ENCODE results near the gene ENO2. TPM values are rescaled to one million over a fixed set of nuclear protein-coding genes. Genes with fewer than 3 reads are reported as not detected.

The ENO2 gene
- total and polyA plus RNA-seq, 2 experiments from 2014 or later = 43.5 to 53.5 TPM

DNA sequence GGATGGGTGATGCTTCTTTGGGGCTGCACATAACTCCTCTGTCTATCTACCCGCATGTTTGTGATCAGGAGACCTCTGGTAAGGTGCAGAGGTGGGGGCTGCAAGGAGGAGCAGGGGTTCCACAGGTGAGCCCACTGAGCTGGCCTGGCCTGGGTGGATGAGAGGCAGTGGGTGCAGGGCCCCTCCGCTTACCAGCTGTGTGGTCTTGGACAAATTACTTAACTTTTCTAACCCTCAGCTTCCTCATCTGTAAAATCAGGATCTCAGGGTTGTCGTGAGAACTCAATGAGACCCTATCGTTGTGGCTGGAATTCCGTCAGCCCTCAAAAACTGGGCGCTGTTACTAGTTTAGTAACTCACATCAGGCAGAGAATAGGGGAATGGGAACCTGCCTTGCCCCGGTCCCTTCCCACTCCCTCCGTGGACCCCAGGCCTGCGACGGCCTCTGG is 44.3 kb downstream of the ENO2 start (continued):
- TF ChIP-seq ZNF462 (CRISPR knock-in tag; IDR thresholded peaks at IDR 0.05) (no peak), ZNF114 (CRISPR knock-in tag; IDR thresholded peaks at IDR 0.05) (no peak), POLR2AphosphoS5 (IDR thresholded peaks at IDR 0.05; ENCODE audit: low read depth) (no peak), CREB1 (CRISPR knock-in tag; IDR thresholded peaks at IDR 0.05; ENCODE audit: low read depth) (no peak), JUNB (IDR thresholded peaks at IDR 0.05; ENCODE audit: unreplicated experiment) (no peak), STAT1 (IDR thresholded peaks at IDR 0.05; ENCODE audit: unreplicated experiment) (no peak), REST (IDR thresholded peaks at IDR 0.05; ENCODE audit: unreplicated experiment) (no peak), EZH2 (IDR thresholded peaks at IDR 0.05; ENCODE audit: low read depth, unreplicated experiment) (no peak), ZNF331 (CRISPR knock-in tag; IDR thresholded peaks at IDR 0.05; ENCODE audit: low read depth) (no peak)
- TF ChIP-seq, protein P1, sequence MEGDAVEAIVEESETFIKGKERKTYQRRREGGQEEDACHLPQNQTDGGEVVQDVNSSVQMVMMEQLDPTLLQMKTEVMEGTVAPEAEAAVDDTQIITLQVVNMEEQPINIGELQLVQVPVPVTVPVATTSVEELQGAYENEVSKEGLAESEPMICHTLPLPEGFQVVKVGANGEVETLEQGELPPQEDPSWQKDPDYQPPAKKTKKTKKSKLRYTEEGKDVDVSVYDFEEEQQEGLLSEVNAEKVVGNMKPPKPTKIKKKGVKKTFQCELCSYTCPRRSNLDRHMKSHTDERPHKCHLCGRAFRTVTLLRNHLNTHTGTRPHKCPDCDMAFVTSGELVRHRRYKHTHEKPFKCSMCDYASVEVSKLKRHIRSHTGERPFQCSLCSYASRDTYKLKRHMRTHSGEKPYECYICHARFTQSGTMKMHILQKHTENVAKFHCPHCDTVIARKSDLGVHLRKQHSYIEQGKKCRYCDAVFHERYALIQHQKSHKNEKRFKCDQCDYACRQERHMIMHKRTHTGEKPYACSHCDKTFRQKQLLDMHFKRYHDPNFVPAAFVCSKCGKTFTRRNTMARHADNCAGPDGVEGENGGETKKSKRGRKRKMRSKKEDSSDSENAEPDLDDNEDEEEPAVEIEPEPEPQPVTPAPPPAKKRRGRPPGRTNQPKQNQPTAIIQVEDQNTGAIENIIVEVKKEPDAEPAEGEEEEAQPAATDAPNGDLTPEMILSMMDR (conservative IDR thresholded peaks at IDR 0.05; ENCODE audit: low read depth in 2 of 2) = no peak
- TF ChIP-seq, protein P2, sequence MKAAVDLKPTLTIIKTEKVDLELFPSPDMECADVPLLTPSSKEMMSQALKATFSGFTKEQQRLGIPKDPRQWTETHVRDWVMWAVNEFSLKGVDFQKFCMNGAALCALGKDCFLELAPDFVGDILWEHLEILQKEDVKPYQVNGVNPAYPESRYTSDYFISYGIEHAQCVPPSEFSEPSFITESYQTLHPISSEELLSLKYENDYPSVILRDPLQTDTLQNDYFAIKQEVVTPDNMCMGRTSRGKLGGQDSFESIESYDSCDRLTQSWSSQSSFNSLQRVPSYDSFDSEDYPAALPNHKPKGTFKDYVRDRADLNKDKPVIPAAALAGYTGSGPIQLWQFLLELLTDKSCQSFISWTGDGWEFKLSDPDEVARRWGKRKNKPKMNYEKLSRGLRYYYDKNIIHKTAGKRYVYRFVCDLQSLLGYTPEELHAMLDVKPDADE (IDR thresholded peaks at IDR 0.05) = no peak

Data from GM23338 (cell line).